Stimulated activated CD4-positive, alpha-beta T cell treated with anti-CD3 and anti-CD28 coated beads, TNF-alpha, amount 100 ng/mL, for 48 hours (primary cell): ENCODE results near the gene HMOX1.

ENCODE experiments used
- DNase-seq, 3 donors: peaks; one replicate each; pipeline ENCODE4 v3.0.0-alpha.2; 2020; ENCODE audit warnings: low read depth in 3 of 3

Gene HMOX1

GRCh38 chr22:35406443-35406842 lies 25.5 kb downstream of the HMOX1 start:
- DNase-seq, result no peak

- no peak for DNase-seq
Observed at GRCh38 chr22:35407362-35407761, 26.5 kb downstream of the HMOX1 start.

DNA sequence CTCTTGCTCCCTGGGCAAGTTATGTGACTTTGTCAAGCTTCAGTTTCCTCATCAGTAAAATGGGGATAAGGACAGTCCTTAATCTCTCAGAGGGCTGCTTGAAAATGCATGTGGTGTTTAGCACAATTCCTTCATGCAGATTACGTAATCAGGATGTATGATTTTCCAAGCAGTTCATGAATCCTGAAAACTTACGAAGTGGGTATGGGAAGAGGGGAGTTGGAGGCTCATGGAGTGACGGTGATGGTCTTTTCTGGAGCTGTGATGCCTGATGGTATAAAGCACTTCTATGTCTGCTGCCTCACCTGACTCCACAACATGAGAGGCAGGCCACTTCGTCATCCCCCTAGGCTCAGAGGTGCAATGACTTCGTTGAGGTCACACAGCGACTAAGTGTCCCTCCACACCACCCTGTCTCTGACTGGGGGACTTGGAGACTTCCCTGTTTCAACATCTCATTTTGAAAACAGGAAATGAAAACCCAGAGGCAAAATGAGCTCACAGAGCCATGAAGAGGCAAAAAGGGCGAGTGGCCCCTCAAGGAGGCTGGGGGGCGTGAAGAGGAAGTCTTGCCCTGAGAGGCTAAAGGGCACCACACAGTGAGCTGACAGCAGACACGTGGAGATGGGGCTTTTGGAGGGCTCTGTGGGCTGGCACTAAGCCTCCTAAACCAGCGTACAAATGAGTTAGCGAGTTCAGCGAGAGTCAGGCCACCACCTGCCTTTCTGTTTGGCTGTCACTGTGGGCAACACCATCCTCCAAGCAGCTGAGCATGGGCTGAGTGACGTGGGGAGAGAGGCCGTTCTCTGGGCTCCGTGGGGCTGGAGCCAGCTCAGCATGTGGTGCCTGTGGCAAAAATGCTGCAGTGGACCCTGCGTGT lies 29.1 kb downstream of the HMOX1 start:
- DNase-seq, result no peak

GRCh38 chr22:35410663-35411034 lies 29.8 kb downstream of the HMOX1 start:
- no peak for DNase-seq

DNA sequence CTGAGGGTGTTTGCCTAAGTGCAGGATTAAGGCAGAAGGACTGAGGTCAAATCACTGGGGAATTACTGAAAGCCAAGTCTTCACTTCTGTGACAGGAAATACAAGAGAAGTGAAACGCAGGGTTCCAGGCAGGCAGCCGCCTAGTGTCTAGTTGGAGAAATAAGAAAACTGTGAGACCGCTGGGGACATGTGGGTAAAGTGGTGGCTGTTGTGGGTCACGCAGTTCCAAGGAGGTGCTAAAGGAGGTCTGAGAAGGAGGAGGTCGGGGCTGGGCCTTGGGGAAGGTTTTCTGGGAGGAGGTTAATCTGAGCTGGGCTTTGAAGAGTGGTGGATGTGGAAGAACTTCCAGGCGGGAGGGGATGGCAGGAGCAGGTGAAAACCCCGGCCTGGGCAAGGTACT lies 30.2 kb downstream of the HMOX1 start:
- DNase-seq, result no peak

DNA sequence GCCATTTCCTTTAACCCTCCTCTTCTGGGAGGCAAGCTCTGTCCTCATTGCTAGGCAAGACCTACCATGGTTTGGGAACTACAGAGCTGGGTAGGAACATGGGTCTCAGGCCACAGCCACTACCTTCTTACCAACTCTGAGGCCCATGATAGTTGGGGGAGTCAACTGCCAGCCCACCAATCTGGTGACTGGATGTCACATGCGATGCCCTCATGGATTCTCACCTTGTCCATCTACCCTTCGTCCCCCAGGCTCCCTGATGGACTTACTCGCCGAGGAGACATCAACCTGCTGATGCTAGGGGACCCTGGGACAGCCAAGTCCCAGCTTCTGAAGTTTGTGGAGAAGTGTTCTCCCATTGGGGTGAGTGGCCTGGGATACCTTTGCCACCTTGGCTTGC lies 32.7 kb downstream of the HMOX1 start:
- DNase-seq, result no peak

DNA sequence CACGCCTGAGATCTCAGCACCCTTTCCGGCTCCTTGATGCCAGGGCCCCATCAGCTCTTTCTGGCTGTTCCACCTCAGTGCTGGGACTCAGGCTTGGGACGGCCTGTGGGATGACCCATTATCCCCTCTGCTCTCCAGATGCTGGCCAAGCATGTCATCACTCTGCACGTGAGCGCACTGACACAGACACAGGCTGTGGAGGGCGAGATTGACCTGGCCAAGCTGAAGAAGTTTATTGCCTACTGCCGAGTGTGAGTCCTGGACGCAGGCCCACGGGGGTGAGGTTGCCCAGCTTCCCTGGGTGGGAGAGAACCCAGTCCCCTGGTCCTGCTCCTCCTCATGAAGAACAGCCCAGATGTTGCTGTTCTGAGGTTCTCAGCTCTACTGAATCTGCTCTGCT lies 36.7 kb downstream of the HMOX1 start:
- DNase-seq, result no peak

GRCh38 chr22:35418088-35418487 lies 37.2 kb downstream of the HMOX1 start:
- DNase-seq, result no peak

DNA sequence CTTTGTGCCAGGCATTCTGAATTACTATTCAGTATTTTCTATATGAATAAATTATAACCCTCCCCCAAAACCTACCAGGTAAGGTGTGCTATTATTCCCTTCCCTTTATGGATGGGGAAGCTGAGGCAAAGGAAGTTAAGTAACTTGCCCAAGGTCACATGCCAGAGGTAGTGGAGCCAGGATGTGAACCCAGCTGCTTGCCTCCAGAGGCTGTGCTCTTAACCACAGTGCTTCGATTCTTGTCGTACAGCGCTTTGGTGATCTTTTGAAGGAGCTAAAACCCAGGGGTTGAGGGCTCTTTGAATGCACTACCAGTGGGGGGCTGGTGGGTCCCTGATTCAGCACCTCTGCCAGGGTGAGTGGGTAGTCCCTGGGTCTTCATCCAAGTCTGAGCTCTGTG lies 37.8 kb downstream of the HMOX1 start:
- no peak for DNase-seq

DNA sequence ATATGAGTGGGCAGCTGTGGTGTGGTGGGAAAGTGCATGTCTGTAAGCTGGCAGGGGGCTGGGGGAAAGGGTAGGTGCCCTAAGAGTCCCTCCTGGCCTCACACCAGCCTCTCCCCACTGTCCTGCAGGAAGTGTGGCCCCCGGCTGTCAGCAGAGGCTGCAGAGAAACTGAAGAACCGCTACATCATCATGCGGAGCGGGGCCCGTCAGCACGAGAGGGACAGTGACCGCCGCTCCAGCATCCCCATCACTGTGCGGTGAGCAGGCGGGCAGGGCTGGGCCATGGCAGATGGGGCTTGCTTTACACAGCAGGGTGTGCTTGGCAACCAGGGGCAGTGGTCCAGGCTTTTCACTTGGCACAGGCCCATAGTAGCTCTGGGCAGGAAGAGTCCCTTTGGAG lies 38.9 kb downstream of the HMOX1 start:
- DNase-seq, result no peak

GRCh38 chr22:35421121-35421520 lies 40.2 kb downstream of the HMOX1 start:
- no peak for DNase-seq

DNA sequence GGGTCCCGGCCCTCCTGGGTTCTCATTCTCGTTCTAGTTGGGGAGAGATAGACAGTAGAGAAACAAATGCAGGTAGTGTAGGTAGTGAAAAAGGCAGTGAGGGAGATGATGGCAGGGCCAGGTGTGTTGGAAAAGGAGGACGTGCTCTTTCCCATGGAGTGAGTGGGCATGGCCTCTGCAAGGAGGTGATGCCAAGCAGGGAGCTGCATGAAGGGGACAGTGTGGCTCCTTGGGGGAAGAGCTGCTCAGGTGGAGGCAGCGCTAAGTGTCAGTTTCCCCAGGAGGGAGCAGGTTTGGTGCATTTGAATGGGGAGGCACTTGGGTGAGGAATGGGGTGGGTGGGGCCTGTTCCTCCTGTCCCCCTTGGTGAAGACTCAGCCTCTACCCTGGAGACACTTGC lies 41.2 kb downstream of the HMOX1 start:
- no peak for DNase-seq

- DNase-seq, result no peak
Observed at GRCh38 chr22:35422936-35423335, 42.0 kb downstream of the HMOX1 start.

DNA sequence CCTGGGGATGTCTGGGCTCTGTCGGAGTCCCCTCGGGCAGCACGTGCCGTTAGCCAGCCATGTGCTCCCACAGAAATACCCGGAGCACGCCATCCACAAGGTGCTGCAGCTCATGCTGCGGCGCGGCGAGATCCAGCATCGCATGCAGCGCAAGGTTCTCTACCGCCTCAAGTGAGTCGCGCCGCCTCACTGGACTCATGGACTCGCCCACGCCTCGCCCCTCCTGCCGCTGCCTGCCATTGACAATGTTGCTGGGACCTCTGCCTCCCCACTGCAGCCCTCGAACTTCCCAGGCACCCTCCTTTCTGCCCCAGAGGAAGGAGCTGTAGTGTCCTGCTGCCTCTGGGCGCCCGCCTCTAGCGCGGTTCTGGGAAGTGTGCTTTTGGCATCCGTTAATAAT lies 43.2 kb downstream of the HMOX1 start:
- DNase-seq, result no peak

- no peak for DNase-seq
Observed at GRCh38 chr22:35424761-35425160, 43.9 kb downstream of the HMOX1 start.

DNA sequence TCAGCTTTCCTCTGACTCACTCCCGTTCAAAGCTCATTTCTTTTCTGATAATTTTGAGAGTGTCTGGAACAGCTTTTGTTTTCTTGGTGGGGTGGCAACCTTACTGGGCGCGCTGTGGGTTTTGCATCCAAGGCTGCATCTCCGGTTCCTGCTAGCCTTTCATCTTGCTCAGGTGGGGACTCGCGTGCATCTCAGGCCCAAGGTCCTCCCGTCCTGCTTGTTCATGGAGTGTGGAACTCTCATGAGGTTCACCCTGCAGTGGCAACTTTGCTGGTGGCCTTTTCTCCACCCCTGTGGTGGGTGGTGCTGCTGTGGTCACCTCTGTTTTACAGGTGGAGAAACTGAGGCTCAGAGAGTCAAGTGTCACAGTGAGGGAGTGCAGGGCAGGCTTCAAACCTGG lies 44.6 kb downstream of the HMOX1 start:
- no peak for DNase-seq

DNA sequence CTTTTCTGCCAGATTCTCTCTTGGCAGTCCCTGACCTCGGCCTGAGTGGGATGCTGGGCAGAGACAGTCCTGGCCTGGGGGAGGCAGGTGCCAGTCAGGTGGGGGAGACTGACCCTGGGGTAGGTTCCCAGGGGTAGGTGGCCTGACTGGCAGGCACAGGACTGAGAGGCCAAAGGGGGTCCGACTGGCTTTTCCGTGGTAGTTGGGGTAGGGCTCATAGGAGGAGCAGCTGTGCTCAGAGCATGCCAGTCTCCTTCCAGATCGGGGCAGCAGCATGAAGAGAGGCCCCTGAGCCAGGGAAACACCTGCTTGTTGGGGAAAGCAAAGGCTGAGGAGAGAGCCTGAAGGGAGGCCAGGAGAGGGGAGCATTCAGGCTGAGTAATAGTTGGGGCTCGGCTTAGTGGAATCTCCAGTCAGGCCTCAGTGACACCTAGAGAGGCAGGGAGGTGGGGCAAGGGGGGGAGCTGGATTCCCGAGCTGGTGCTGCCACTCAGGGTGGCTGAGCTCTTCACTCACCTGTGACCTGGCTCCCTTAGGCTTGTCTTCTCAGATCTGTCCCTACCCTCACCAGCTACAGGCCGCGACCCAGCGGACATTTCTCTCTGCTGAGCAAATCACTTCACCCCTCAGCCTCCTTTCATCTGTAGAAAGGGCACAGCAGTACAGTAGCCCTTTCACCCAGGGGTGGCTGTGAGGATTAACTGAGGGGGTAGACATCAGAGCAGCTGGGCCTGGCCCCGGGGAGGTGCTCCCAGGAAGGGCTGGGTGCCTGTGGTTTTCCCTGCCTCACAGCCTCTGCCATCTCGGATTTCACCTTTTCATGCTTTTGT lies 45.3 kb downstream of the HMOX1 start:
- no peak for DNase-seq

DNA sequence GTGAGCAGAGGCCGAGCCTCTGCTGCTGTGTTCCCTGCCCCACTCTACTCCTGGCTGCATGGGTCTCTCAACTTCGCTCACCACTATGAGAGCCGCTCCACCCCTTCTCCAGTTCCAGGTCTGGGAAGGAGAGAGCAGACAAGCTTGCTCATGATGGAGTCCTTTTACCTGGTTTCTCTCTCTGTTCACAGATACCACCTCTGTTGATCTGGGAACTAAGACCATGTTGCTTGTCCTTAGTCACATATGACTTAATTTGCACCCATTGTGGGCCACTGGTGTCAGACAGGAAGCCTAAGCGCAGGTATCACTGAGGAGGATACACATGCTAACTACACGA lies 45.9 kb downstream of the HMOX1 start:
- no peak for DNase-seq

GRCh38 chr22:35430897-35431322 lies 50.0 kb downstream of the HMOX1 start:
- peak; percentile 43 to 63 (median 56) for DNase-seq

DNA sequence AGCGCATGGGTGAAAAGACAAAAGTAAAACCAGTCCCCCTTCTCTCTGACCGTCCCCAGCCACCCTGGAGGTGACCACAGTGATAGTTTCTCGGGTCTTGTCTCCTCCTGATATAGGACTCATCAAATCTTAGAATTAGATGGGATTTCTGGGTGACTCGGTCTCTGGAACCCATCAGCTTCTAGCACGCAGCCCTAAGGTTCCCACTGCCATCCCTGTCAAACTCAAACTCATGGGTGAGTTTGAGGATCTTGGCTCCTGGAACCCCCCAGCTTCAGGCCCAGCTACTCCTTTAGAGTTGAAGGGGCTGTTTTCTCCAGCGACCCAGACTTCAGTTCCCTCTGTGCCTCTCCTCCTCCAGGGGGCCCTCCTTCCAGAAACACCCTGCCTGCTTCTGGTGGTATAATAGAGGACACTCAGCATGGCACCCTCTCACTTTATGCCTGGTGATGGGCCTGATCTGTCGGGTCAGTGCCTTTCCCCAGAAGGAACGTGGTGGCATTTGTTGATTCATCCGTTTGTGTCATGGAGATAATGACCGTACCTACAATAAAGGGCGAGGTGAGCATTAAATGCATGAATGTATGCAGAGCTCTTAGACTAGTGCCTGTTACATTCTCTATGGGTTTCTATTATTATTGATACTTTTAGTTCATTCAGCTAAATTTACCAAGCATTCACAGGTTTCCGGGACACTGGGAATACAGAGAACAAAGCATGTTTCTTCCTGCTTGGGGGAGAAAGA lies 50.8 kb downstream of the HMOX1 start:
- DNase-seq, result no peak

- DNase-seq, result no peak
Observed at GRCh38 chr22:35432228-35432905, 51.5 kb downstream of the HMOX1 start.
